Suprapubic skin (tissue), 4 donors: Measurements from ENCODE around the gene MAML2. TPM values are rescaled to one million over a fixed set of nuclear protein-coding genes. Genes with fewer than 3 reads are reported as not detected.

Experiments
- DNase-seq, 2 donors: peaks; one replicate each; pipeline ENCODE4 v3.0.0-alpha.2; 2019; ENCODE audit warnings: low spot score in 2 of 2
- H3K27ac ChIP-seq: fragments of 200-600 bp; sonication (generic); one replicate; pipeline ENCODE4 v1.5.1; 2019
- H3K27me3 ChIP-seq: fragments of 200-600 bp; sonication (generic); one replicate; pipeline ENCODE4 v1.5.1; 2019
- H3K36me3 ChIP-seq: fragments of 200-600 bp; sonication (generic); one replicate; pipeline ENCODE4 v1.5.1; 2019
- H3K4me1 ChIP-seq: fragments of 200-600 bp; sonication (generic); one replicate; pipeline ENCODE4 v1.5.1; 2019
- H3K4me3 ChIP-seq: fragments of 200-600 bp; sonication (generic); one replicate; pipeline ENCODE4 v1.5.1; 2019; ENCODE audit warnings: mild to moderate bottlenecking
- H3K9me3 ChIP-seq: fragments of 200-600 bp; sonication (generic); one replicate; pipeline ENCODE4 v1.5.1; 2019
- CTCF ChIP-seq, 2 donors: fragments of 200-600 bp in 1 of 2; fragments of 450-650 bp in 1 of 2; sonication (generic) in 1 of 2; IDR thresholded peaks; one replicate each; pipeline ENCODE4 v1.5.1; 2016 to 2019; ENCODE audit warnings: antibody characterized with exemption in 2 of 2, mild to moderate bottlenecking in 1 of 2, moderate library complexity in 1 of 2
- EP300 ChIP-seq: sonication (generic); formaldehyde crosslinking; IDR thresholded peaks from one replicate; pipeline ENCODE4 v1.6.1; 2017; ENCODE audit warnings: antibody characterized with exemption
- POLR2A ChIP-seq, 2 donors: fragments of 450-650 bp; IDR thresholded peaks; one replicate each; pipeline ENCODE4 v1.6.1; 2017; ENCODE audit warnings: antibody characterized with exemption in 2 of 2, mild to moderate bottlenecking in 2 of 2, moderate library complexity in 2 of 2
- POLR2AphosphoS5 ChIP-seq, 3 donors: sonication (generic); formaldehyde crosslinking; IDR thresholded peaks; one replicate each; pipeline ENCODE4 v1.6.1; 2017; ENCODE audit warnings: antibody characterized with exemption in 3 of 3
- WGBS: methylation state at CpG from one replicate; pipeline ENCODE4 v1.1.5; 2018; 5-methylcytosine and 5-hydroxymethylcytosine counted together
- total RNA-seq, 4 donors: library from RNA; depleted of rRNA; stranded (reverse); fragments of >200 nt; gene quantifications; one replicate each; pipeline ENCODE4 v1.1.0, GENCODE V29; 2016

The MAML2 gene
- total RNA-seq, 4 donors from 2014 or later = 24.9 to 44.4 (median 30.9) TPM

GRCh38 chr11:96303980-96304379 lies 39.0 kb downstream of the MAML2 start:
- H3K27ac ChIP-seq = no peak overlapping the region
- no peaks in the 10 kb centered on the region for H3K9me3 ChIP-seq
- H3K4me1 ChIP-seq = peaks cover 74% of the 10 kb centered on the region
- WGBS = 90% methylated on average over 3 of the region's 3 CpGs
- H3K4me3 ChIP-seq = no peak overlapping the region
- H3K36me3 ChIP-seq = no peaks in the 10 kb centered on the region
- DNase-seq = no peak
- no peak for TF ChIP-seq CTCF (IDR thresholded peaks at IDR 0.05)
- TF ChIP-seq EP300 = no peak
- TF ChIP-seq POLR2AphosphoS5 (IDR thresholded peaks at IDR 0.05) = no peak
- no peak for TF ChIP-seq POLR2A (IDR thresholded peaks at IDR 0.05)
- no peaks in the 10 kb centered on the region for H3K27me3 ChIP-seq

GRCh38 chr11:96303064-96303463 lies 39.9 kb downstream of the MAML2 start:
- 29% methylated on average over 1 of the region's 1 CpG for WGBS
- no peaks in the 10 kb centered on the region for H3K9me3 ChIP-seq
- no peak overlapping the region for H3K4me3 ChIP-seq
- TF ChIP-seq POLR2A (IDR thresholded peaks at IDR 0.05) (no peak), CTCF (IDR thresholded peaks at IDR 0.05) (no peak), EP300 (no peak), POLR2AphosphoS5 (IDR thresholded peaks at IDR 0.05) (no peak)
- no peaks in the 10 kb centered on the region for H3K27me3 ChIP-seq
- H3K27ac ChIP-seq = no peak overlapping the region
- no peak for DNase-seq
- no peaks in the 10 kb centered on the region for H3K36me3 ChIP-seq
- peaks cover 65% of the 10 kb centered on the region for H3K4me1 ChIP-seq

- H3K4me1 ChIP-seq = peaks cover 52% of the 10 kb centered on the region
- 92% methylated on average over 2 of the region's 2 CpGs for WGBS
- H3K27me3 ChIP-seq = no peaks in the 10 kb centered on the region
- no peak for DNase-seq
- H3K27ac ChIP-seq = no peak overlapping the region
- H3K36me3 ChIP-seq = no peaks in the 10 kb centered on the region
- no peak for TF ChIP-seq POLR2AphosphoS5 (IDR thresholded peaks at IDR 0.05)
- no peaks in the 10 kb centered on the region for H3K9me3 ChIP-seq
- no peak overlapping the region for H3K4me3 ChIP-seq
Observed at GRCh38 chr11:96301818-96302217, 41.2 kb downstream of the MAML2 start.

- DNase-seq = no peak
- 59% methylated on average over 8 of the region's 8 CpGs for WGBS
- no peaks in the 10 kb centered on the region for H3K9me3 ChIP-seq
- peaks cover 41% of the 10 kb centered on the region for H3K4me1 ChIP-seq
- H3K27me3 ChIP-seq = no peaks in the 10 kb centered on the region
- H3K36me3 ChIP-seq = no peaks in the 10 kb centered on the region
- H3K27ac ChIP-seq = peak overlapping the region; percentile 44
- TF ChIP-seq EP300 (no peak), CTCF (IDR thresholded peaks at IDR 0.05) (no peak), POLR2AphosphoS5 (IDR thresholded peaks at IDR 0.05) (no peak), POLR2A (IDR thresholded peaks at IDR 0.05) (no peak)
- no peak overlapping the region for H3K4me3 ChIP-seq
Observed at GRCh38 chr11:96299155-96299888, 43.7 kb downstream of the MAML2 start.

GRCh38 chr11:96295369-96295768 lies 47.6 kb downstream of the MAML2 start:
- TF ChIP-seq POLR2A (IDR thresholded peaks at IDR 0.05) = no peak
- TF ChIP-seq POLR2AphosphoS5 (IDR thresholded peaks at IDR 0.05) = no peak
- TF ChIP-seq EP300 = no peak
- TF ChIP-seq CTCF (IDR thresholded peaks at IDR 0.05) = no peak
- no peaks in the 10 kb centered on the region for H3K27me3 ChIP-seq
- DNase-seq = no peak
- H3K27ac ChIP-seq = no peak overlapping the region
- no peaks in the 10 kb centered on the region for H3K36me3 ChIP-seq
- WGBS = 64% methylated on average over 4 of the region's 4 CpGs
- no peak overlapping the region for H3K4me3 ChIP-seq
- peaks cover 37% of the 10 kb centered on the region for H3K4me1 ChIP-seq
- H3K9me3 ChIP-seq = no peaks in the 10 kb centered on the region

- Histone ChIP-seq H3K36me3 (no peaks in the 10 kb centered on the region), H3K4me1 (peaks cover 28% of the 10 kb centered on the region), H3K9me3 (no peaks in the 10 kb centered on the region), H3K27me3 (no peaks in the 10 kb centered on the region), H3K27ac (no peak overlapping the region), H3K4me3 (no peak overlapping the region)
- no peak for DNase-seq
- TF ChIP-seq EP300 = no peak
- no peak for TF ChIP-seq CTCF (IDR thresholded peaks at IDR 0.05)
- TF ChIP-seq POLR2A (IDR thresholded peaks at IDR 0.05) = no peak
- no peak for TF ChIP-seq POLR2AphosphoS5 (IDR thresholded peaks at IDR 0.05)
- WGBS = 59% methylated on average over 3 of the region's 3 CpGs
Observed at GRCh38 chr11:96294289-96294688, 48.7 kb downstream of the MAML2 start.
